ENCODE results near the gene PLIN1.

The PLIN1 gene

GRCh38 chr15:89623165-89623564 is 56.0 kb downstream of the PLIN1 start:
- Histone ChIP-seq H3K4me1 (ENCODE audit: control insufficient read depth, insufficient read depth, low read length) (peaks cover 18% of the 10 kb centered on the region), H3K27me3 (replicated peaks; ENCODE audit: control insufficient read depth, insufficient read depth, low read length) (no peaks in the 10 kb centered on the region), H3K9me3 (ENCODE audit: control insufficient read depth, low read length) (no peaks in the 10 kb centered on the region), H3K36me3 (ENCODE audit: control insufficient read depth, insufficient read depth, low read length, severe bottlenecking) (peaks cover 41% of the 10 kb centered on the region), H3K4me3 (ENCODE audit: low read length) (peak overlapping the region; percentile 7), H3K9ac (ENCODE audit: low read length) (no peak overlapping the region)
- no peak for DNase-seq (ENCODE audit: low read depth)

GRCh38 chr15:89621547-89621946 is 57.6 kb downstream of the PLIN1 start:
- H3K4me1 ChIP-seq (ENCODE audit: control insufficient read depth, insufficient read depth, low read length): peaks cover 18% of the 10 kb centered on the region
- H3K9me3 ChIP-seq (ENCODE audit: control insufficient read depth, low read length): no peaks in the 10 kb centered on the region
- peaks cover 25% of the 10 kb centered on the region for H3K36me3 ChIP-seq (ENCODE audit: control insufficient read depth, insufficient read depth, low read length, severe bottlenecking)
- H3K9ac ChIP-seq (ENCODE audit: low read length): no peak overlapping the region
- no peaks in the 10 kb centered on the region for H3K27me3 ChIP-seq (replicated peaks; ENCODE audit: control insufficient read depth, insufficient read depth, low read length)
- DNase-seq (ENCODE audit: low read depth): no peak
- H3K4me3 ChIP-seq (ENCODE audit: low read length): no peak overlapping the region

- no peaks in the 10 kb centered on the region for H3K36me3 ChIP-seq (ENCODE audit: control insufficient read depth, insufficient read depth, low read length, severe bottlenecking)
Measured at GRCh38 chr15:89616228-89616627, 62.9 kb downstream of the PLIN1 start.

GRCh38 chr15:89615135-89615534 is 64.0 kb downstream of the PLIN1 start:
- Histone ChIP-seq H3K36me3 (ENCODE audit: control insufficient read depth, insufficient read depth, low read length, severe bottlenecking) (no peaks in the 10 kb centered on the region), H3K9me3 (ENCODE audit: control insufficient read depth, low read length) (peaks cover 29% of the 10 kb centered on the region), H3K4me1 (ENCODE audit: control insufficient read depth, insufficient read depth, low read length) (no peaks in the 10 kb centered on the region), H3K4me3 (ENCODE audit: low read length) (no peak overlapping the region), H3K9ac (ENCODE audit: low read length) (no peak overlapping the region), H3K27me3 (replicated peaks; ENCODE audit: control insufficient read depth, insufficient read depth, low read length) (no peaks in the 10 kb centered on the region)
- DNase-seq (ENCODE audit: low read depth): no peak

More at GRCh38 chr15:89616228-89616627, 62.9 kb downstream of the PLIN1 start:
- Histone ChIP-seq H3K4me1 (ENCODE audit: control insufficient read depth, insufficient read depth, low read length) (no peaks in the 10 kb centered on the region), H3K4me3 (ENCODE audit: low read length) (no peak overlapping the region), H3K9me3 (ENCODE audit: control insufficient read depth, low read length) (peaks cover 24% of the 10 kb centered on the region), H3K9ac (ENCODE audit: low read length) (no peak overlapping the region), H3K27me3 (replicated peaks; ENCODE audit: control insufficient read depth, insufficient read depth, low read length) (no peaks in the 10 kb centered on the region)
- no peak for DNase-seq (ENCODE audit: low read depth)
